ENCODE measurements around the gene COL9A1.
"Not testable (repeated sequence)": the region's sequence is repeated elsewhere in the genome, so short reads cannot be mapped to it uniquely, and the experiment has no call there.

COL9A1 gene

GRCh38 chr6:70303034-70303525 lies at the start of gene COL9A1:
Gene COL9A1 (minus strand): TSS chr6:70303084. CDS start chr6:70302924, 160 bp downstream.
- peaks cover 25% of the 10 kb centered on the region for H3K27me3 ChIP-seq (replicated peaks)
- in situ Hi-C loops (cut with HindIII; ENCODE audit: low pct_ligation_motif_present, low sequenced_read_pairs), result no loop called here

GRCh38 chr6:70351461-70351860 lies 48.6 kb upstream of the COL9A1 start:
- TF ChIP-seq CTCF (IDR thresholded peaks at IDR 0.05; ENCODE audit: low read depth, low read length, missing control alignments), result no peak
- no peak for DNase-seq
- H3K27me3 ChIP-seq (replicated peaks), result peaks cover 6% of the 10 kb centered on the region
- in situ Hi-C loops (cut with HindIII; ENCODE audit: low pct_ligation_motif_present, low sequenced_read_pairs), result no loop called here
- no peak overlapping the region for H3K4me3 ChIP-seq (ENCODE audit: low read depth, low read length)
- no peaks in the 10 kb centered on the region for H3K36me3 ChIP-seq (replicated peaks)
- no peak overlapping the region for H3K27ac ChIP-seq

More at GRCh38 chr6:70303034-70303525, at the start of gene COL9A1:
- Histone ChIP-seq H3K27ac (no peak within 1 kb of the TSS), H3K4me3 (ENCODE audit: low read depth, low read length) (no peak within 1 kb of the TSS), H3K36me3 (replicated peaks) (no peaks in the 10 kb centered on the region)
- no peak for DNase-seq
- no peak for TF ChIP-seq CTCF (IDR thresholded peaks at IDR 0.05; ENCODE audit: low read depth, low read length, missing control alignments)

- DNase-seq, result no peak
- peaks cover 4% of the 10 kb centered on the region for H3K27me3 ChIP-seq (replicated peaks)
These were observed 42.7 kb upstream of the COL9A1 start for GRCh38 chr6:70345619-70346018.

DNA sequence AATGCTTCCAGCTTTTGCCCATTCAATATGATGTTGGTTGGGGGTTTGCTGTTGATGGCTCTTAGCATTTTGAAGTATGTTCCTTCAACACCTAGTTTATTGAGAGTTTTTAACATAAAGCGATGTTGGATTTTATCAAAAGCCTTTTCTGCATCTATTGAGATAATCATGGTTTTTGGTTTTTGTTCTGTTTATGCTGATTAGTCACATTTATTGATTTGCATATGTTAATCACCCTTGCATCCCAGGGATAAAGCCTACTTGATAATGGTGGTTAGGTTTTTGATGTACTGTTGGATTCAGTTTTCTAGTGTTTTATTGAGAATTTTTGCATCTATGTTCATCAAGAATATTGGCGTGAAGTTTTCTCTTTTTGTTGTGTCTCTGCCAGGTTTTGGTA lies 40.4 kb upstream of the COL9A1 start:
- Histone ChIP-seq H3K27ac (no peak overlapping the region), H3K27me3 (replicated peaks) (peaks cover 4% of the 10 kb centered on the region), H3K36me3 (replicated peaks) (no peaks in the 10 kb centered on the region), H3K4me3 (ENCODE audit: low read depth, low read length) (no peak overlapping the region)
- DNase-seq, result no peak
- TF ChIP-seq CTCF (IDR thresholded peaks at IDR 0.05; ENCODE audit: low read depth, low read length, missing control alignments), result no peak
- in situ Hi-C loops (cut with HindIII; ENCODE audit: low pct_ligation_motif_present, low sequenced_read_pairs), result no loop called here

More at GRCh38 chr6:70345619-70346018, 42.7 kb upstream of the COL9A1 start:
- TF ChIP-seq CTCF (IDR thresholded peaks at IDR 0.05; ENCODE audit: low read depth, low read length, missing control alignments), result no peak
- Histone ChIP-seq H3K27ac (no peak overlapping the region), H3K4me3 (ENCODE audit: low read depth, low read length) (no peak overlapping the region), H3K36me3 (replicated peaks) (no peaks in the 10 kb centered on the region)
- in situ Hi-C loops (cut with HindIII; ENCODE audit: low pct_ligation_motif_present, low sequenced_read_pairs), result no loop called here

DNA sequence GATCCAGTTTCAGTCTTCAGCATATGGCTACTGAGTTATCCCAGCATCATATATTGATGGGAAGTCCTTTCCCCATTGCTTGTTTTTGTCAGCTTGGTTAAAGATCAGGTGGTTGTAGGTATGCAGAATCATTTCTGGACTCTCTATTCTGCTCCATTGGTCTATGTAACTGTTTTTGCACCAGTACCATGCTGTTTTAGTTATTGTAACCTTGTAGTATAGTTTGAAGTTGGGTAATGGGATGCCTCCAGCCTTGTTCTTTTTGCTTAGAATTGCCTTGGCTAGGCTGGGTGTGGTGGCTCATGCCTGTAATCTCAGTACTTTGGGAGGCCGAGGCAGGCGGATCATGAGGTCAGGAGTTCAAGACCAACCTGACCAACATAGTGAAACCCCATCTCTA lies 36.9 kb upstream of the COL9A1 start:
- DNase-seq; H3K36me3 ChIP-seq (replicated peaks); H3K27me3 ChIP-seq (replicated peaks); H3K27ac ChIP-seq; H3K4me3 ChIP-seq (ENCODE audit: low read depth, low read length); in situ Hi-C loops (cut with HindIII; ENCODE audit: low pct_ligation_motif_present, low sequenced_read_pairs): not testable (repeated sequence)

- in situ Hi-C loops (cut with HindIII; ENCODE audit: low pct_ligation_motif_present, low sequenced_read_pairs), result no loop called here
- H3K27me3 ChIP-seq (replicated peaks), result peaks cover 4% of the 10 kb centered on the region
- TF ChIP-seq CTCF (IDR thresholded peaks at IDR 0.05; ENCODE audit: low read depth, low read length, missing control alignments), result no peak
- no peaks in the 10 kb centered on the region for H3K36me3 ChIP-seq (replicated peaks)
- H3K4me3 ChIP-seq (ENCODE audit: low read depth, low read length), result no peak overlapping the region
- no peak overlapping the region for H3K27ac ChIP-seq
- no peak for DNase-seq
These were observed 35.9 kb upstream of the COL9A1 start for GRCh38 chr6:70338775-70339174.

Measured in brain microvascular endothelial cell (primary cell).